HT1080 (cell line): ENCODE data around the gene IRF2. TPM values are rescaled to one million over a fixed set of nuclear protein-coding genes. Genes with fewer than 3 reads are reported as not detected.

Experiments
- DNase-seq: peaks from one replicate; pipeline ENCODE4 v3.0.0-alpha.2; 2015; ENCODE audit warnings: low read depth
- total RNA-seq: library from RNA; depleted of rRNA; stranded (reverse); fragments of >200 nt; shearing (Covaris generic); gene quantifications from 2 replicates; pipeline ENCODE4 v1.2.3, GENCODE V29; 2014

The IRF2 gene
- total RNA-seq, 1 experiment from 2014 or later, result 22.8 TPM

DNA sequence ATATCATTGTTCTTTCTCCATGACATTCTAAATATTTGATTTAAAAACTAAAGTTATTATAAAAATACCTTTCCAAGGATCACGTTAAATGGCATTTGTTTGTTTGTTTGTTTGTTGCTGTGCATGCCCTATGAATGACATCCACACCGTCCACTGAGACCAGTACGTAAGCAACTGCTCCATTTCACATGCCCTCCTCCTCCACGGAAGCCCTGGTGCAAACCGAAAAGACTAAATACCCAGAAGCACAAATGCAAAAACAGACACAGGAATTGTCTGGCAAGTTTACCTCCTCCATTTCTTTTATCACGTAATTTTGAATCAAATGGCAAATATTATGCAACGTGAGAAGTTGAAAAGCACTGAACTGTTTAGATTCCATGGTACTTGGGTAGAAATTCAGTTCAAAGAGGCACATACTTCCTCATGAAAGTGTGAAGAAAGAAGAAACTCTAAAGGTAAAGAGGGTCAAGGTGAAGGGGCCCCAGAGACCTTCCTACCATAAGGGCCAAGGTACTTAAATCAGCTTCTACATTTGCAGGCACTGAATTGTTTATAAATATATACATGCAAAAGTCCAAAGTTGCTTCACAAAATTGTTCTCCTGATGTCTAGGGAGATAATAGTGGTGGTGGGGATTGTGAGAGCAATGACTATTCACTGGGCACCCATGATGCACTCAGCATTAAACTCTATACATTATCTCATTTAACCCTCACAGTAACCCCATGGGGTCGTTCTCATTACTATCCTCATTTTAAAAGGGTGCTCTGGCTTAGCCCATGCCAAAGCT is 23.4 kb downstream of the IRF2 start:
- no peak for DNase-seq

- DNase-seq, result peak; percentile 27
Measured at GRCh38 chr4:184450045-184450444, 24.3 kb downstream of the IRF2 start.

- no peak for DNase-seq
Measured at GRCh38 chr4:184448821-184449220, 25.5 kb downstream of the IRF2 start.

- no peak for DNase-seq
Measured at GRCh38 chr4:184448141-184448540, 26.2 kb downstream of the IRF2 start.

DNA sequence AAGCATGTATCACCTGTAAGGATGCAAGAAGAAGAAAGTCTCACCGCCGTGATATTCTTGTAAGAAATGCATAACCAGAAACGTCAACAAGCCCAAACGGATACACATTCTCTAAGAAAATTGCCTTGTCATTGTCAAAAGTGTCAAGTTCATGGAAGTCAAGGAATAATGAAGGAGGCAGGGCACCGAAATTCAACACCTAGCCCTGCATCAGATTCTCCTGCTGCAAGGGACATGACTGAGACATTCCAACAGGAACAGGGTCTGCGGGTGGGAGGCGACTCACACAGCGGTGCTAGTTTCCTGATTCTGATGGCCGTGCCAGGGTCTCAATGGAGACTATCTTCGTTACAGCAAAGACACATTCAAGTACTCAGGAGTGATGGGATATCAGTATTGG is 26.7 kb downstream of the IRF2 start:
- no peak for DNase-seq

- DNase-seq, result no peak
Measured at GRCh38 chr4:184446132-184446658, 28.2 kb downstream of the IRF2 start.

- no peak for DNase-seq
Measured at GRCh38 chr4:184444953-184445309, 29.4 kb downstream of the IRF2 start.

DNA sequence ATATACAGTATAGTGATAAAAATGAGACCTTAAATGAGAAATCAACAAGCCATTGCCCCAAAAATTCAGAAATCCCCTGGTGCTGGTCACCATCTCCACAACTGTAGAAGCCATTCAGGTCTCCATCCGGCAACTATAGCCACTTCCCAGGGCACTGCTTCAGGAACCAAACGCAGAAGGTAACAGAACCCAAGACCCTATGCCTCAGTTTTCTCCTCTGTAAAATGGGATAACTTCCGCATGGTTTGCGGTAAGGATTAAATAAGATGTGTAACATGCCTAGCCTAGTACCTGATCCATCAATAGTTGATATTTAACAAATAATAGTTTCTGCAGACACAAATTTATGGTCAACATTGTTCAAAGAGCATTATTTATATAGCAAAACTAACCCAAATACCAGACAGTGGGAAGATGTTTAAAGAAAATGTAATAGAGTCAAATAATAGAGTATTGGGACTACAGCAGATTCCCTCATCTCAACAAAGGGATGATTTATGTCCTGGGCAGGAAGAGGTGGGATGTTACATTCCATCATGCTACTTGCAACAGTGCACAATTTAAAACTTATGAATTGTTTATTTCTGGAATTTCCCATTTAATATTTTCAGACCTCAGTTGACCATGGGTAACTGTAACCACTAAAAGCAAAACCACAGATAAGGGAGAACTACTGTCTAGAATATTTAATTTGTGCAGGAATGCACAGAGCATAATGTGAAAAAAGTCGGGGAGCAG is 30.0 kb downstream of the IRF2 start:
- DNase-seq, result no peak

DNA sequence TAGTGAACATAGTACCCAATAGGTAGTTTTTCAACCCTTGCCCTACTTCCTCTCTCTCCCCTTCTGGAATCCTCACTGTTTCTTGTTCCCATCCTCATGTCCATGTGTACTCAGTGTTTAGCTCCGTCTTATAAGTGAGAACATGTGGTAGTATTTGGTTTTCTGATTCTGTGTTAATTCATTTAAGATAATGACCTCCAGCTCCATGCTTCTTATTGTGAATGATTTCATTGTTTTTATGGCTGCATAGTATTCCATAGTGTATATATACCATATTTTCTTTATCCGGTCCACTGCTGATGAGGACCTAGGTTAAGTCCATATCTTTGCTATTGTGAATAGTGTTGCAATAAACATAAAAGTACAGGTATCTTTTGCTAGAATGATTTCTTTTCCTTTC is 31.0 kb downstream of the IRF2 start:
- DNase-seq, result no peak

- DNase-seq, result no peak
Measured at GRCh38 chr4:184442314-184442635, 32.1 kb downstream of the IRF2 start.

GRCh38 chr4:184441461-184442313 is 32.7 kb downstream of the IRF2 start:
- peak; percentile 26 for DNase-seq

DNA sequence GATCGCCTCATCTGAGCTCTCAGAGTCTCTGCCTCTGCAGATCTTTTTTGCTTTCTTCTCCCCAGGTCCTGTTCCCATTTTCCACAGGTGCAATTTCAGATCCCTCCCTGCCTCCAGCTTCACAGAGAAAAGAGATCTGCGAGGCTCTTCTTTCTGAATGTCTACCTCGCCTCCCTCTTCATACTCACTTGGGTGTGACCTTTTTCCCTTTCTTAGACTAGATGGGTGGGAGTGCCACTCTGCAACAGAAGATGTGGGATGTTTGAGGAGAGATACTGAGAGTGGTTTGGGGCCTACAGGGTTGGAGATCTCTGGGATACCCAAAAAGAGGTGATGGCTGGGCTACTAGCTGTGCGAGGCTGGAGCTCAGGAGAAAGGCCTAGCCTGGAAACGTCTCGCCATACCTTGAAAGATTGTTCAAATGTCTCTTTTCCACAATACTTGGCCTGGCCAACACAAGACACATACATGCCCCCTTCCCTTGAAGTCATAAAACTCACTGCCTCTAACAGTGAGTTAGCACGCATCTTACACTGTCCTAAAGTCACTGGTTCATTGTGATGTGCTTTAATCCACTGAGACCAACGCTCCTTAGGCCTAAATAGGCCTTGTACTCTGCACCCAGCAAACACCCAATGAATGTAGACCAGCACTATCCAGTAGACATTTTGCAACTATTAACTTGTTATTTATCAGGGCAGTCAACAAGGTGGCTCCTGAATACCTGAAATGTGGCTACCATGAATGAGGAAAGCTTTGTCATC is 33.6 kb downstream of the IRF2 start:
- no peak for DNase-seq

DNA sequence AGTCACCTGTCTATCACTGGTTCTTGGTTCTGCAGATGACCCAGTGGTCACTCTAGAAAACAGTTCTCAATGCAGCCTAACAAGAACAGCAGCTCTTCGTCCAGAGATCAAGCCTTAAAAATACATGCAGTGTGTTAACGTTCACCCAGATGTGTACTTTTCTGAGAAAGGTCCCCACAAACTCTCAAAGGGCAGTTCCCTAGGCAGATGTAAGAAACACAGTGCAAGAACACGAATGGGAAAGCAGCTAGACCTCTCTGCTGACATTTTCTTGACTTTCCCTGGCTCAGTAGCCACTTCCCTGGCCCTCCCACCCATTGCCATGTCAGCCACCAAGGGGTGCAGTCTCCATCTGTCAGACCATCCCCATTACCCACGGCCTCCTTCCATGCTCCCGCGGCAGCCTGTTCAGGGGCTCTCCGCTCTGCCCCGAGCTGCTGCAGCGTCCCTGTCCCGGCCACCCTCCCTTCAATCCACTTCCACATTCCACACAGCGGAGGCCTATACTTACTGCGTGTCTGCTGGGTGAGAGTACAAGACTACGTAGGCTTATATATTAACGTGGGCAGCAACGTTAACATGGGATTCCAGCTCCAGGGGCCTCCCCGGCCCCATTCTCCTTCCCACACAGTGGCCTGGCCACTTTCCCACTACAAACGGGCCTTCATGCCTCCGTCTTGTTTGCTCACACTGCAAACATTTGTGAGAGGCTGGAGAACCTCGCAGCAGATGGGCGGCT is 34.3 kb downstream of the IRF2 start:
- no peak for DNase-seq

- DNase-seq, result no peak
Measured at GRCh38 chr4:184439386-184439785, 35.0 kb downstream of the IRF2 start.

- DNase-seq, result no peak
Measured at GRCh38 chr4:184438375-184438774, 36.0 kb downstream of the IRF2 start.

GRCh38 chr4:184437565-184438265 is 36.6 kb downstream of the IRF2 start:
- DNase-seq, result no peak

GRCh38 chr4:184434501-184435066 is 39.8 kb downstream of the IRF2 start:
- DNase-seq, result no peak

- no peak for DNase-seq
Measured at GRCh38 chr4:184434021-184434420, 40.3 kb downstream of the IRF2 start.

GRCh38 chr4:184433258-184433892 is 41.0 kb downstream of the IRF2 start:
- DNase-seq, result no peak
